ENCODE data around the gene NPW. TPM values are rescaled to one million over a fixed set of nuclear protein-coding genes. Genes with fewer than 3 reads are reported as not detected.
A peak's percentile ranks its signal among the peaks of the same experiment; 100 is the strongest.

Gene NPW
- total and polyA plus RNA-seq, 9 of the 15 experiments (the other 6 are each of a cell fraction or from before 2014, with no cell fraction given): 0.14 to 4.0 (median 2.6) TPM; not detected in 4

GRCh38 chr16:2009791-2010510, 9.6 kb upstream of the NPW start, which contains the start of gene ZNF598 (continued):
- TF ChIP-seq ZNF217 (CRISPR knock-in tag; IDR thresholded peaks at IDR 0.05) (no peak), CUX1 (CRISPR knock-in tag; IDR thresholded peaks at IDR 0.05) (0 out of 2 replicates have a peak, but pooled peaks have one; percentile 13), ESRRA (IDR thresholded peaks at IDR 0.05; ENCODE audit: borderline replicate concordance, low read depth) (peak; percentile 52; the same call in 1 of the 2 replicates), ZNF740 (CRISPR knock-in tag; IDR thresholded peaks at IDR 0.05) (no peak), ZNF740 (tag; IDR thresholded peaks at IDR 0.05) (0 out of 4 replicates have a peak, but pooled peaks of 1 of the 2 experiments have one; percentile 37), DMBX1 (CRISPR knock-in tag; IDR thresholded peaks at IDR 0.05; ENCODE audit: borderline replicate concordance) (peak; percentile 21; the same call in 1 of the 2 replicates), DIDO1 (tag; IDR thresholded peaks at IDR 0.05; ENCODE audit: low read depth) (0 out of 2 replicates have a peak, but pooled peaks have one; percentile 38), CREM (IDR thresholded peaks at IDR 0.05; ENCODE audit: low read depth) (peak; percentile 86), SIRT6 (IDR thresholded peaks at IDR 0.05; ENCODE audit: low read depth, low read length) (no peak), TAF1 (IDR thresholded peaks at IDR 0.05; ENCODE audit: control insufficient read depth, extremely low read depth, insufficient read depth, low read length, severe bottlenecking) (peak; percentile 85), CREB1 (IDR thresholded peaks at IDR 0.05) (no peak), CREB1 (CRISPR knock-in tag; IDR thresholded peaks at IDR 0.05) (peak; percentile 69), BCOR (IDR thresholded peaks at IDR 0.05) (peak; percentile 29; the same call in 1 of the 2 replicates), CTBP1 (IDR thresholded peaks at IDR 0.05; ENCODE audit: borderline replicate concordance) (peak; percentile 77), THAP7 (CRISPR knock-in tag; IDR thresholded peaks at IDR 0.05) (0 out of 2 replicates have a peak, but pooled peaks have one; percentile 60)
- TF ChIP-seq, protein P1, sequence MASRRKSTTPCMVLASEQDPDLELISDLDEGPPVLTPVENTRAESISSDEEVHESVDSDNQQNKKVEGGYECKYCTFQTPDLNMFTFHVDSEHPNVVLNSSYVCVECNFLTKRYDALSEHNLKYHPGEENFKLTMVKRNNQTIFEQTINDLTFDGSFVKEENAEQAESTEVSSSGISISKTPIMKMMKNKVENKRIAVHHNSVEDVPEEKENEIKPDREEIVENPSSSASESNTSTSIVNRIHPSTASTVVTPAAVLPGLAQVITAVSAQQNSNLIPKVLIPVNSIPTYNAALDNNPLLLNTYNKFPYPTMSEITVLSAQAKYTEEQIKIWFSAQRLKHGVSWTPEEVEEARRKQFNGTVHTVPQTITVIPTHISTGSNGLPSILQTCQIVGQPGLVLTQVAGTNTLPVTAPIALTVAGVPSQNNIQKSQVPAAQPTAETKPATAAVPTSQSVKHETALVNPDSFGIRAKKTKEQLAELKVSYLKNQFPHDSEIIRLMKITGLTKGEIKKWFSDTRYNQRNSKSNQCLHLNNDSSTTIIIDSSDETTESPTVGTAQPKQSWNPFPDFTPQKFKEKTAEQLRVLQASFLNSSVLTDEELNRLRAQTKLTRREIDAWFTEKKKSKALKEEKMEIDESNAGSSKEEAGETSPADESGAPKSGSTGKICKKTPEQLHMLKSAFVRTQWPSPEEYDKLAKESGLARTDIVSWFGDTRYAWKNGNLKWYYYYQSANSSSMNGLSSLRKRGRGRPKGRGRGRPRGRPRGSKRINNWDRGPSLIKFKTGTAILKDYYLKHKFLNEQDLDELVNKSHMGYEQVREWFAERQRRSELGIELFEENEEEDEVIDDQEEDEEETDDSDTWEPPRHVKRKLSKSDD (conservative IDR thresholded peaks at IDR 0.05; ENCODE audit: low read length): no peak
- TF ChIP-seq, protein P2, sequence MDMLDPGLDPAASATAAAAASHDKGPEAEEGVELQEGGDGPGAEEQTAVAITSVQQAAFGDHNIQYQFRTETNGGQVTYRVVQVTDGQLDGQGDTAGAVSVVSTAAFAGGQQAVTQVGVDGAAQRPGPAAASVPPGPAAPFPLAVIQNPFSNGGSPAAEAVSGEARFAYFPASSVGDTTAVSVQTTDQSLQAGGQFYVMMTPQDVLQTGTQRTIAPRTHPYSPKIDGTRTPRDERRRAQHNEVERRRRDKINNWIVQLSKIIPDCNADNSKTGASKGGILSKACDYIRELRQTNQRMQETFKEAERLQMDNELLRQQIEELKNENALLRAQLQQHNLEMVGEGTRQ (CRISPR knock-in tag; IDR thresholded peaks at IDR 0.05): peak; percentile 35; the same call in 1 of the 2 replicates

Measured in K562 (cell line).